ENCODE measurements around the gene DNAI1.

DNAI1 gene

DNA sequence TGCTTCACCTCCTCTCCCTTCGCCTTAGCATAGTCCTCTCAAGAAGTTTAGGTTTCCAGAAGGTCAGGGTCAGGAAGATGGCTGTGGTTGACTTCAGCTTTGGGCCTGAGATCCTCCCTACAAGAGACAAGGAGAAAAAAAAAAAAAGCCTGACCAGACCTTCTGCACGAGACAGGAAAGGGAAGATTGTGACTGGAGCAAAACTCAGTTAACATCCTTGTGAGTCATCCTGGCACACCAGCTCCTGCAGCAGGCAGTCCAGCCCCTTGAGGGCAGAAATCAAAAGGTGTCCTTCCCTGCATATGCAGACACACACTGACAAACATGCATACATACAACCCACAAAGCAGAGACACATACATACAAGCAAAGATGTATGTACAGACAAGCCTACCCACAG lies 82.2 kb downstream of the DNAI1 start:
- Histone ChIP-seq H3K4me2 (ENCODE audit: insufficient read depth, low read length, poor library complexity, severe bottlenecking) (no peak overlapping the region), H2BK5ac (ENCODE audit: low read length) (no peak overlapping the region), H2BK12ac (ENCODE audit: low read length) (no peak overlapping the region), H3K9me3 (replicated peaks in 1 of 2; ENCODE audit: control insufficient read depth in 2 of 2, insufficient read depth in 1 of 2, low read depth in 1 of 2, low read length in 2 of 2) (peaks cover 2% of the 10 kb centered on the region in 2 donors), H3K9ac (ENCODE audit: low read depth, low read length, poor library complexity) (no peak overlapping the region), H2BK15ac (ENCODE audit: low read length) (no peak overlapping the region), H3K4ac (ENCODE audit: low read length) (no peak overlapping the region), H3K27me3 (ENCODE audit: control insufficient read depth in 3 of 3, insufficient read depth in 3 of 3, low read depth in 1 of 3, low read length in 3 of 3) (peaks cover 0 to 11% (median 0%) of the 10 kb centered on the region in 3 experiments), H3K4me1 (ENCODE audit: control insufficient read depth in 2 of 2, insufficient read depth in 1 of 2, low read depth in 1 of 2, low read length in 2 of 2) (no peaks in the 10 kb centered on the region), H3K79me1 (ENCODE audit: low read depth, low read length) (no peaks in the 10 kb centered on the region), H3K18ac (ENCODE audit: low read length) (no peak overlapping the region), H3K14ac (ENCODE audit: low read length) (no peak overlapping the region), H3K23ac (ENCODE audit: low read depth, low read length, poor library complexity) (no peak overlapping the region), H3K4me3 (ENCODE audit: low read length in 2 of 2) (no peak overlapping the region), H2BK120ac (ENCODE audit: low read depth, low read length) (no peak overlapping the region), H3K27ac (replicated peaks; ENCODE audit: low read length) (no peak overlapping the region), H4K91ac (ENCODE audit: low read depth, low read length, poor library complexity) (no peak overlapping the region), H2AFZ (ENCODE audit: low read length) (no peak overlapping the region), H4K8ac (ENCODE audit: low read depth, low read length) (no peak overlapping the region), H3K36me3 (replicated peaks in 1 of 2; ENCODE audit: control insufficient read depth in 2 of 2, insufficient read depth in 2 of 2, low read length in 2 of 2) (no peaks in the 10 kb centered on the region), H2AK5ac (ENCODE audit: low read depth, low read length) (no peak overlapping the region)
- WGBS, 2 donors (ENCODE audit: extremely low coverage in 2 of 2, insufficient read length in 2 of 2, insufficient replicate concordance in 1 of 2): no CpG with 5 or more reads among the region's 2 CpGs
- DNase-seq (ENCODE audit: low spot score): no peak

DNA sequence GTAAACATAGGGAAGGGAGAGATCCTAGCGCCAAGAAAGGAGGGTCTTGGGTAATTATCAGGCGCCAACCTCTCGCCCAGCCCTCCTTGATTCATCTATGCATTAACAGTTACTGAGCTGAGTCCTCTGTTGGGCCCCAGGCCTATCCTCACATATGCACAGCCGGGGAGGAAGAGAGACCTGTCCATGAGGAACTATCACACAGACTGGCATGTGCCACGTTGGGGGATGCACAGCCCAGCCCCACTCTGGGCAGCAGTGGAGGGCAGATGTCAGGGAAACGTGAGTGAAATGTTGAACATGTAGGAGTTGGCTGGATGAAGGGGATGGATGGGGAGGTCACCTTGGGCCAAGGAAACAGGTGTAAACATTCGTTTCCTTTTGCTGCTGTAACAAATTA lies 82.9 kb downstream of the DNAI1 start:
- no peaks in the 10 kb centered on the region for H3K4me1 ChIP-seq (ENCODE audit: control insufficient read depth in 2 of 2, insufficient read depth in 1 of 2, low read depth in 1 of 2, low read length in 2 of 2)

DNA sequence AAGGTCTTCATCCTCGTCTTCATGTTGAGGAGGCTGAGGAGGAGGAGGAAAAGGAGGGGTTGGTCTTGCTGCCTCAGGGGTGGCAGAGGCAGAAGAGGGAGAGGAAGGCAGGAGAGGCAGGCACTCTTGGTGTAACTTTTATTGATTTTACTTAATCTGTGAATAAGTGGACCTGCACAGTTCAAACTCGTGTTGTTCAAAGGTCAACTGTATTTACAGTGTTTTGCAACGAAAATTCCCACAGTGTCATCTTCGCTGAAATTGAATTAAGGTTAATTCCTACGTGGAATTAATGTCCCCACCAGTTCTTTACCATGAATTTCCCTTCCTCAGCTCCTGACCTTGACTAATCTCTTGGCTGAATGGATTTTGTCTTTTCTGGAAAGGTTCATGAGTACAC lies 85.4 kb downstream of the DNAI1 start:
- no peak overlapping the region for H2BK120ac ChIP-seq (ENCODE audit: low read depth, low read length)
- H3K18ac ChIP-seq (ENCODE audit: low read length): no peak overlapping the region
- no peak overlapping the region for H3K4me3 ChIP-seq (ENCODE audit: low read length in 2 of 2)
- no peak overlapping the region for H2BK12ac ChIP-seq (ENCODE audit: low read length)
- no peak overlapping the region for H4K8ac ChIP-seq (ENCODE audit: low read depth, low read length)
- H4K91ac ChIP-seq (ENCODE audit: low read depth, low read length, poor library complexity): no peak overlapping the region
- no peak overlapping the region for H3K23ac ChIP-seq (ENCODE audit: low read depth, low read length, poor library complexity)
- H2AFZ ChIP-seq (ENCODE audit: low read length): no peak overlapping the region
- peaks cover 0 to 2% of the 10 kb centered on the region in 2 donors for H3K4me1 ChIP-seq (ENCODE audit: control insufficient read depth in 2 of 2, insufficient read depth in 1 of 2, low read depth in 1 of 2, low read length in 2 of 2)
- H3K27me3 ChIP-seq (ENCODE audit: control insufficient read depth in 3 of 3, insufficient read depth in 3 of 3, low read depth in 1 of 3, low read length in 3 of 3): peaks cover 0 to 2% (median 0%) of the 10 kb centered on the region in 3 experiments
- peaks cover 3% of the 10 kb centered on the region for H3K79me1 ChIP-seq (ENCODE audit: low read depth, low read length)
- no peak overlapping the region for H2BK15ac ChIP-seq (ENCODE audit: low read length)
- WGBS, 2 donors (ENCODE audit: extremely low coverage in 2 of 2, insufficient read length in 2 of 2, insufficient replicate concordance in 1 of 2): no CpG with 5 or more reads among the region's 5 CpGs
- DNase-seq (ENCODE audit: low spot score): no peak
- H3K36me3 ChIP-seq (replicated peaks in 1 of 2; ENCODE audit: control insufficient read depth in 2 of 2, insufficient read depth in 2 of 2, low read length in 2 of 2): no peaks in the 10 kb centered on the region
- H3K4ac ChIP-seq (ENCODE audit: low read length): no peak overlapping the region
- no peak overlapping the region for H3K9ac ChIP-seq (ENCODE audit: low read depth, low read length, poor library complexity)
- H3K27ac ChIP-seq (replicated peaks; ENCODE audit: low read length): no peak overlapping the region
- H2AK5ac ChIP-seq (ENCODE audit: low read depth, low read length): no peak overlapping the region
- H3K14ac ChIP-seq (ENCODE audit: low read length): no peak overlapping the region
- peaks cover 0 to 2% of the 10 kb centered on the region in 2 donors for H3K9me3 ChIP-seq (replicated peaks in 1 of 2; ENCODE audit: control insufficient read depth in 2 of 2, insufficient read depth in 1 of 2, low read depth in 1 of 2, low read length in 2 of 2)
- H3K4me2 ChIP-seq (ENCODE audit: insufficient read depth, low read length, poor library complexity, severe bottlenecking): no peak overlapping the region
- H2BK5ac ChIP-seq (ENCODE audit: low read length): no peak overlapping the region

More for the DNA sequence above, 82.9 kb downstream of the DNAI1 start:
- DNase-seq (ENCODE audit: low spot score): no peak
- Histone ChIP-seq H3K9me3 (replicated peaks in 1 of 2; ENCODE audit: control insufficient read depth in 2 of 2, insufficient read depth in 1 of 2, low read depth in 1 of 2, low read length in 2 of 2) (peaks cover under 1 to 2% of the 10 kb centered on the region in 2 donors), H2AFZ (ENCODE audit: low read length) (no peak overlapping the region), H2BK5ac (ENCODE audit: low read length) (no peak overlapping the region), H2AK5ac (ENCODE audit: low read depth, low read length) (no peak overlapping the region), H2BK15ac (ENCODE audit: low read length) (no peak overlapping the region), H3K27me3 (ENCODE audit: control insufficient read depth in 3 of 3, insufficient read depth in 3 of 3, low read depth in 1 of 3, low read length in 3 of 3) (peaks cover 0 to 9% (median 0%) of the 10 kb centered on the region in 3 experiments), H3K9ac (ENCODE audit: low read depth, low read length, poor library complexity) (no peak overlapping the region), H4K91ac (ENCODE audit: low read depth, low read length, poor library complexity) (no peak overlapping the region), H4K8ac (ENCODE audit: low read depth, low read length) (no peak overlapping the region), H2BK120ac (ENCODE audit: low read depth, low read length) (no peak overlapping the region), H3K27ac (replicated peaks; ENCODE audit: low read length) (no peak overlapping the region), H3K4me3 (ENCODE audit: low read length in 2 of 2) (peak overlapping the region in 1 of 2 donors; percentile 46), H3K79me1 (ENCODE audit: low read depth, low read length) (peaks cover under 1% of the 10 kb centered on the region), H2BK12ac (ENCODE audit: low read length) (no peak overlapping the region), H3K4me2 (ENCODE audit: insufficient read depth, low read length, poor library complexity, severe bottlenecking) (no peak overlapping the region), H3K14ac (ENCODE audit: low read length) (no peak overlapping the region), H3K23ac (ENCODE audit: low read depth, low read length, poor library complexity) (no peak overlapping the region), H3K18ac (ENCODE audit: low read length) (peak overlapping the region; percentile 42), H3K4ac (ENCODE audit: low read length) (no peak overlapping the region), H3K36me3 (replicated peaks in 1 of 2; ENCODE audit: control insufficient read depth in 2 of 2, insufficient read depth in 2 of 2, low read length in 2 of 2) (no peaks in the 10 kb centered on the region)
- WGBS, 2 donors (ENCODE audit: extremely low coverage in 2 of 2, insufficient read length in 2 of 2, insufficient replicate concordance in 1 of 2): no CpG with 5 or more reads among the region's 7 CpGs

DNA sequence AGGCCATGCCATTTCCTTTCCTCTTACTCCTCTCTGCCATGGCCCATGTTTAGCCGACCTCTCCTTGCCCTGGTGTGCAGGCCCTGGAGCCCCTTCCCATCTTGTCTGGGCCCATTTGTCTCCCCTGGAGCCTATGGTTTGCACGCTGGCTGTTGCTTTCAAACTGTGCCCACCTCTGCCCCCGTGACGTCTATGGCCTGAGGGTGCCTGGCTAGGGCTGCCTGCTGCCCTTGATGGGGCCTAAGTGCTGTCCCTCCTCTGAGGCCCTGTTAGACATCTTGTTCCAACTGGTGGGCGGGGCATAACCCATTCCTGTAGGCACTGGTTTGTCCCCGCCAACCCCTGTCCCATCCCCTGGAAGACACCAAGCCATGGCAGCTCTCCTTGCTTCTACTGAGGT lies 86.9 kb downstream of the DNAI1 start:
- no peak overlapping the region for H2BK120ac ChIP-seq (ENCODE audit: low read depth, low read length)
- H3K4me3 ChIP-seq (ENCODE audit: low read length in 2 of 2): no peak overlapping the region
- H2BK5ac ChIP-seq (ENCODE audit: low read length): no peak overlapping the region
- no peak overlapping the region for H3K9ac ChIP-seq (ENCODE audit: low read depth, low read length, poor library complexity)
- no peak overlapping the region for H4K8ac ChIP-seq (ENCODE audit: low read depth, low read length)
- peak overlapping the region; percentile 3 for H3K18ac ChIP-seq (ENCODE audit: low read length)
- no peak overlapping the region for H2AK5ac ChIP-seq (ENCODE audit: low read depth, low read length)
- H3K9me3 ChIP-seq (replicated peaks in 1 of 2; ENCODE audit: control insufficient read depth in 2 of 2, insufficient read depth in 1 of 2, low read depth in 1 of 2, low read length in 2 of 2): peaks cover 0 to 2% of the 10 kb centered on the region in 2 donors
- no peak overlapping the region for H3K23ac ChIP-seq (ENCODE audit: low read depth, low read length, poor library complexity)
- no peak overlapping the region for H4K91ac ChIP-seq (ENCODE audit: low read depth, low read length, poor library complexity)
- H2BK15ac ChIP-seq (ENCODE audit: low read length): no peak overlapping the region
- H3K14ac ChIP-seq (ENCODE audit: low read length): no peak overlapping the region
- H3K4me1 ChIP-seq (ENCODE audit: control insufficient read depth in 2 of 2, insufficient read depth in 1 of 2, low read depth in 1 of 2, low read length in 2 of 2): peaks cover 0 to 2% of the 10 kb centered on the region in 2 donors
- DNase-seq (ENCODE audit: low spot score): no peak
- H3K4me2 ChIP-seq (ENCODE audit: insufficient read depth, low read length, poor library complexity, severe bottlenecking): no peak overlapping the region
- H3K36me3 ChIP-seq (replicated peaks in 1 of 2; ENCODE audit: control insufficient read depth in 2 of 2, insufficient read depth in 2 of 2, low read length in 2 of 2): peaks cover 0 to 8% of the 10 kb centered on the region in 2 donors
- peaks cover 3% of the 10 kb centered on the region for H3K79me1 ChIP-seq (ENCODE audit: low read depth, low read length)
- no CpG with 5 or more reads among the region's 6 CpGs for WGBS, 2 donors (ENCODE audit: extremely low coverage in 2 of 2, insufficient read length in 2 of 2, insufficient replicate concordance in 1 of 2)
- no peak overlapping the region for H2AFZ ChIP-seq (ENCODE audit: low read length)
- no peak overlapping the region for H3K27ac ChIP-seq (replicated peaks; ENCODE audit: low read length)
- no peaks in the 10 kb centered on the region for H3K27me3 ChIP-seq (ENCODE audit: control insufficient read depth in 3 of 3, insufficient read depth in 3 of 3, low read depth in 1 of 3, low read length in 3 of 3)
- H2BK12ac ChIP-seq (ENCODE audit: low read length): peak overlapping the region; percentile 52
- no peak overlapping the region for H3K4ac ChIP-seq (ENCODE audit: low read length)
